ENCODE measurements around the gene GARRE1. TPM values are rescaled to one million over a fixed set of nuclear protein-coding genes. Genes with fewer than 3 reads are reported as not detected.
A peak's percentile ranks its signal among the peaks of the same experiment; 100 is the strongest.

The GARRE1 gene
- total RNA-seq, 1 donor from 2014 or later: 20.9 TPM

- Histone ChIP-seq H3K4me3 (no peak overlapping the region), H3K27me3 (ENCODE audit: low read depth) (no peaks in the 10 kb centered on the region), H3K27ac (replicated peaks) (no peak overlapping the region), H3K36me3 (peaks cover 86% of the 10 kb centered on the region), H3K9me3 (replicated peaks) (no peaks in the 10 kb centered on the region), H3K4me1 (peaks cover 6% of the 10 kb centered on the region)
- TF ChIP-seq CTCF (IDR thresholded peaks at IDR 0.05; ENCODE audit: borderline replicate concordance): peak; percentile 77
- no peak for DNase-seq
- intact Hi-C loops (cut with micrococcal nuclease): loop anchor here (10.0 kb wide), 1 partner anchor 124 kb away; no protein-coding TSS in a partner anchor
These were observed 33.8 kb upstream of the GARRE1 start for GRCh38 chr19:34220472-34221063.

- no peak for TF ChIP-seq CTCF (IDR thresholded peaks at IDR 0.05; ENCODE audit: borderline replicate concordance)
- no peaks in the 10 kb centered on the region for H3K9me3 ChIP-seq (replicated peaks)
- no peak overlapping the region for H3K4me3 ChIP-seq
- H3K27me3 ChIP-seq (ENCODE audit: low read depth): no peaks in the 10 kb centered on the region
- no peak overlapping the region for H3K27ac ChIP-seq (replicated peaks)
- no peak for DNase-seq
- intact Hi-C loops (cut with micrococcal nuclease): loop anchor here (10.0 kb wide), 1 partner anchor 122 kb away; no protein-coding TSS in a partner anchor
- H3K36me3 ChIP-seq: peaks cover 90% of the 10 kb centered on the region
- peaks cover 6% of the 10 kb centered on the region for H3K4me1 ChIP-seq
These were observed 32.0 kb upstream of the GARRE1 start for GRCh38 chr19:34222386-34222785.

- TF ChIP-seq CTCF (IDR thresholded peaks at IDR 0.05; ENCODE audit: borderline replicate concordance): no peak
- Histone ChIP-seq H3K4me3 (no peak overlapping the region), H3K4me1 (peaks cover 14% of the 10 kb centered on the region), H3K9me3 (replicated peaks) (no peaks in the 10 kb centered on the region), H3K27me3 (ENCODE audit: low read depth) (no peaks in the 10 kb centered on the region), H3K36me3 (peaks cover 91% of the 10 kb centered on the region), H3K27ac (replicated peaks) (no peak overlapping the region)
- intact Hi-C loops (cut with micrococcal nuclease): loop anchor here (10.0 kb wide), 1 partner anchor 120 kb away; no protein-coding TSS in a partner anchor
- DNase-seq: no peak
These were observed 29.2 kb upstream of the GARRE1 start for GRCh38 chr19:34224996-34225658.

- DNase-seq: no peak
- Histone ChIP-seq H3K9me3 (replicated peaks) (no peaks in the 10 kb centered on the region), H3K27me3 (ENCODE audit: low read depth) (no peaks in the 10 kb centered on the region), H3K27ac (replicated peaks) (no peak overlapping the region), H3K36me3 (peaks cover 93% of the 10 kb centered on the region), H3K4me3 (no peak overlapping the region), H3K4me1 (peaks cover 9% of the 10 kb centered on the region)
- intact Hi-C loops (cut with micrococcal nuclease): loop anchor here (10.0 kb wide), 1 partner anchor 119 kb away; no protein-coding TSS in a partner anchor
- no peak for TF ChIP-seq CTCF (IDR thresholded peaks at IDR 0.05; ENCODE audit: borderline replicate concordance)
These were observed 28.7 kb upstream of the GARRE1 start for GRCh38 chr19:34225659-34226015.

GRCh38 chr19:34226036-34226435 lies 28.3 kb upstream of the GARRE1 start:
- no peak for TF ChIP-seq CTCF (IDR thresholded peaks at IDR 0.05; ENCODE audit: borderline replicate concordance)
- H3K4me1 ChIP-seq: peaks cover 8% of the 10 kb centered on the region
- H3K27me3 ChIP-seq (ENCODE audit: low read depth): no peaks in the 10 kb centered on the region
- DNase-seq: no peak
- peaks cover 93% of the 10 kb centered on the region for H3K36me3 ChIP-seq
- no peaks in the 10 kb centered on the region for H3K9me3 ChIP-seq (replicated peaks)
- H3K27ac ChIP-seq (replicated peaks): no peak overlapping the region
- H3K4me3 ChIP-seq: no peak overlapping the region
- intact Hi-C loops (cut with micrococcal nuclease): loop anchor here (10.0 kb wide), 1 partner anchor 119 kb away; no protein-coding TSS in a partner anchor

Data from left ventricle myocardium inferior (tissue), 1 donor.